Esophagus squamous epithelium (tissue), 5 donors: ENCODE data around the gene HNRNPH2. TPM values are rescaled to one million over a fixed set of nuclear protein-coding genes. Genes with fewer than 3 reads are reported as not detected.

Experiments used
- DNase-seq: peaks from one replicate; lab custom pipeline; 2025; lab: John Stamatoyannopoulos, UW
- H3K27ac ChIP-seq, 4 donors: fragments of 200-600 bp; sonication (generic); one replicate each; pipeline ENCODE4 v1.5.1; 2016 to 2019; ENCODE audit warnings: mild to moderate bottlenecking in 1 of 4
- H3K27me3 ChIP-seq, 4 donors: fragments of 200-600 bp; sonication (generic); 1 replicate in 3 of 4; 2 replicates in 1 of 4; pipeline versions ENCODE4 v1.5.1 to v1.6.0; 2017 to 2021; ENCODE audit warnings: antibody characterized with exemption in 1 of 4
- H3K36me3 ChIP-seq, 3 donors: fragments of 200-600 bp; sonication (generic); one replicate each; pipeline ENCODE4 v1.5.1; 2016 to 2019
- H3K4me1 ChIP-seq, 3 donors: fragments of 200-600 bp; sonication (generic); one replicate each; pipeline ENCODE4 v1.5.1; 2017 to 2019
- H3K4me3 ChIP-seq, 4 donors: fragments of 200-600 bp; sonication (generic); 1 replicate in 3 of 4; 2 replicates in 1 of 4; pipeline ENCODE4 v1.5.1; 2016 to 2019; ENCODE audit warnings: mild to moderate bottlenecking in 2 of 4, moderate library complexity in 1 of 4
- H3K9me3 ChIP-seq, 3 donors: fragments of 200-600 bp; sonication (generic); one replicate each; pipeline ENCODE4 v1.5.1; 2016 to 2019
- CTCF ChIP-seq, 6 experiments: fragments of 450-650 bp in 4 of 6; fragments of 200-600 bp in 2 of 6; sonication (generic) in 2 of 6; IDR thresholded peaks; one replicate each; pipeline ENCODE4 v1.5.1; 2016 to 2019; ENCODE audit warnings: antibody characterized with exemption in 6 of 6, mild to moderate bottlenecking in 4 of 6, moderate library complexity in 4 of 6
- POLR2A ChIP-seq, 4 donors: fragments of 450-650 bp; IDR thresholded peaks; one replicate each; pipeline ENCODE4 v1.6.1; 2017; ENCODE audit warnings: antibody characterized with exemption in 4 of 4, mild to moderate bottlenecking in 4 of 4, moderate library complexity in 3 of 4
- WGBS, 2 donors: methylation state at CpG; one replicate each; pipeline ENCODE4 v1.1.5; 2018; 5-methylcytosine and 5-hydroxymethylcytosine counted together
- intact Hi-C: fragments of 100-400 bp; cut with DNase I; formaldehyde crosslinking; loops from one replicate; pipeline ENCODE4 v1.15.0; 2022
- total RNA-seq, 4 donors: library from RNA; depleted of rRNA; stranded (reverse); fragments of >200 nt; gene quantifications; one replicate each; pipeline ENCODE4 v1.1.0, GENCODE V29; 2016
- donor health status: DM: yes; HTN: yes; CAD: no.

HNRNPH2 gene
- total RNA-seq, 4 donors from 2014 or later, result 34.5 to 49.6 (median 46.7) TPM

- WGBS, 2 donors, result 76 to 92% methylated on average over 1 of the region's 1 CpG
- H3K36me3 ChIP-seq, result peaks cover 0 to 39% (median 0%) of the 10 kb centered on the region in 3 donors
- TF ChIP-seq POLR2A (IDR thresholded peaks at IDR 0.05) (no peak), CTCF (IDR thresholded peaks at IDR 0.05) (no peak)
- H3K4me3 ChIP-seq, result no peak overlapping the region
- no peaks in the 10 kb centered on the region for H3K4me1 ChIP-seq
- DNase-seq, result no peak
- no peaks in the 10 kb centered on the region for H3K27me3 ChIP-seq
- intact Hi-C loops, result no loop called here
- H3K9me3 ChIP-seq, result no peaks in the 10 kb centered on the region
- no peak overlapping the region for H3K27ac ChIP-seq
Measured at GRCh38 chrX:101449279-101449678, 41.3 kb downstream of the HNRNPH2 start.

DNA sequence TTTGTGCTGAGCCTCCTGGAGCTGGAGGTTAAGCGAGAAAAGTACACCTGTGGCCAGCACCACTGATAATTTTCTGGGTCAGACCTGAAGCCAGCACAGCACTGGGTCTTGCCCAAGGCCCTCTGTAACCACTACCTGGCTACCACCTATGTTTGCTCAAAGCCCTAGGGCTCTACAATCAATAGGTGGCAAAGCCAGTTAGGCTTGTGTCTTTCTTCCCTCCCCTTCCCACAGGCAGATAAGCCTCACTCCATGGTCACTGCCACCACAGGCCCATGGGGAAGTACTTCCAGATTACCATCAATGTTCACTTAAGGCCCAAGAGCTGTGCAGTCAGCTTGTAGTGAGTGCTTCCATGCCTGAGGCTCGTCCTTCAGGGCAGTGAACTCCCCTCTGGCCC lies 42.1 kb downstream of the HNRNPH2 start:
- no peak overlapping the region for H3K27ac ChIP-seq
- H3K27me3 ChIP-seq, result no peaks in the 10 kb centered on the region
- 67 to 71% methylated on average over 1 of the region's 2 CpGs for WGBS, 2 donors
- DNase-seq, result no peak
- no peak for TF ChIP-seq CTCF (IDR thresholded peaks at IDR 0.05)
- TF ChIP-seq POLR2A (IDR thresholded peaks at IDR 0.05), result no peak
- intact Hi-C loops, result no loop called here
- no peak overlapping the region for H3K4me3 ChIP-seq
- H3K9me3 ChIP-seq, result no peaks in the 10 kb centered on the region
- no peaks in the 10 kb centered on the region for H3K4me1 ChIP-seq
- peaks cover 0 to 36% (median 0%) of the 10 kb centered on the region in 3 donors for H3K36me3 ChIP-seq

GRCh38 chrX:101450961-101451360 lies 42.9 kb downstream of the HNRNPH2 start:
- no peak for TF ChIP-seq CTCF (IDR thresholded peaks at IDR 0.05)
- TF ChIP-seq POLR2A (IDR thresholded peaks at IDR 0.05), result no peak
- no peaks in the 10 kb centered on the region for H3K27me3 ChIP-seq
- no peaks in the 10 kb centered on the region for H3K4me1 ChIP-seq
- peaks cover 0 to 36% (median 0%) of the 10 kb centered on the region in 3 donors for H3K36me3 ChIP-seq
- 58% methylated on average over 2 of the region's 2 CpGs; no CpG with 5 or more reads in 1 of the 2 donors for whole genome bisulfite sequencing, 2 donors
- H3K27ac ChIP-seq, result no peak overlapping the region
- H3K9me3 ChIP-seq, result no peaks in the 10 kb centered on the region
- H3K4me3 ChIP-seq, result no peak overlapping the region
- no peak for DNase-seq
- intact Hi-C loops, result no loop called here

DNA sequence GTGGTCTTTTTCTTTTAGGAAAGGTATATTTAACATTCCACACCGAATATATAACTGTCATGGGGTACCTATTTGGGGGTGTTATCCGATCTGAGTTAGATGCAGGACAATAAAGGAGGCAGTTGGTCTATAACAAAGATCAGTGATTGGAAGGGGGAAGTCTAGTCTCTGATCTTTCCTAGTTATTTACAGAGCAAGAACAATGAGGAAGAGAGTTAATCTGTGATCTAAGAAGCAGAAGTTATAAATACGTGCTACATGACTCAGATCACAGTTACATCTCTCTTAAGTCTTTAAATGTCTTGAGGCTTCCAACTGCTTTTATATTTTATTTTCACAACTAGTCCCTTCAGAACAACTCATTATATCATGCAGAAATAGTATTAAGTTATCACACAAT lies 44.0 kb downstream of the HNRNPH2 start:
- Histone ChIP-seq H3K4me3 (no peak overlapping the region), H3K4me1 (no peaks in the 10 kb centered on the region), H3K27me3 (no peaks in the 10 kb centered on the region), H3K36me3 (peaks cover 0 to 36% (median 0%) of the 10 kb centered on the region in 3 donors), H3K9me3 (no peaks in the 10 kb centered on the region), H3K27ac (no peak overlapping the region)
- intact Hi-C loops, result no loop called here
- TF ChIP-seq CTCF (IDR thresholded peaks at IDR 0.05) (no peak), POLR2A (IDR thresholded peaks at IDR 0.05) (no peak)
- WGBS, 2 donors, result 56 to 78% methylated on average over 3 of the region's 3 CpGs
- DNase-seq, result no peak

GRCh38 chrX:101460669-101461068 lies 52.6 kb downstream of the HNRNPH2 start:
- 50 to 93% methylated on average over 1 of the region's 1 CpG for WGBS, 2 donors
- Histone ChIP-seq H3K27ac (no peak overlapping the region), H3K36me3 (no peaks in the 10 kb centered on the region), H3K4me1 (no peaks in the 10 kb centered on the region), H3K27me3 (no peaks in the 10 kb centered on the region), H3K9me3 (no peaks in the 10 kb centered on the region), H3K4me3 (no peak overlapping the region)
- intact Hi-C loops, result no loop called here
- TF ChIP-seq CTCF (IDR thresholded peaks at IDR 0.05) (no peak), POLR2A (IDR thresholded peaks at IDR 0.05) (no peak)
- no peak for DNase-seq
